ENCODE results near the gene THSD7B. TPM values are rescaled to one million over a fixed set of nuclear protein-coding genes. Genes with fewer than 3 reads are reported as not detected.

Gene THSD7B
- total and polyA plus RNA-seq, 10 of the 15 experiments (the other 5 are each of a cell fraction or from before 2014, with no cell fraction given) = 0.03 to 0.56 (median 0.28) TPM

GRCh38 chr2:137316075-137316474 lies 550.7 kb downstream of the THSD7B start:
- CTCF ChIA-PET = no interaction called here
- H2AFZ ChIP-seq (ENCODE audit: control insufficient read depth, low read depth, low read length) = no peak overlapping the region
- H3K79me2 ChIP-seq (ENCODE audit: control insufficient read depth, insufficient read depth, low read length) = no peaks in the 10 kb centered on the region
- FAIRE-seq = no peak
- no peaks in the 10 kb centered on the region for H3K36me3 ChIP-seq (ENCODE audit: control insufficient read depth in 2 of 2, insufficient read depth in 2 of 2, low read length in 1 of 2)
- peak; percentile 59 for ATAC-seq
- H3K9ac ChIP-seq (ENCODE audit: control insufficient read depth, insufficient read depth, low read length) = no peak overlapping the region
- intact Hi-C loops (cut with micrococcal nuclease; ENCODE audit: unreplicated experiment) = no loop called here
- H3K4me2 ChIP-seq (ENCODE audit: control insufficient read depth, insufficient read depth) = no peak overlapping the region
- RAD21 ChIA-PET (ENCODE audit: unreplicated experiment) = no interaction called here
- no peaks in the 10 kb centered on the region for H3K4me1 ChIP-seq (ENCODE audit: control insufficient read depth, insufficient read depth, low read length)
- no peaks in the 10 kb centered on the region for H3K9me3 ChIP-seq (replicated peaks; ENCODE audit: control insufficient read depth, insufficient read depth, low read length)
- POLR2A ChIA-PET = no interaction called here
- no peak for DNase-seq (ENCODE audit: low read depth, low spot score)
- TF ChIP-seq KAT2A (conservative IDR thresholded peaks at IDR 0.05; ENCODE audit: control insufficient read depth, low read depth, low read length) (no peak), SMARCA5 (IDR thresholded peaks at IDR 0.05) (no peak), STAT3 (IDR thresholded peaks at IDR 0.05; ENCODE audit: low read depth, low read length) (no peak), MYB (IDR thresholded peaks at IDR 0.05; ENCODE audit: borderline replicate concordance, low read depth, low read length) (no peak), E2F8 (IDR thresholded peaks at IDR 0.05; ENCODE audit: low read depth, partially characterized antibody) (no peak), CHD1 (IDR thresholded peaks at IDR 0.05; ENCODE audit: low read depth, low read length) (no peak), TCF3 (IDR thresholded peaks at IDR 0.05; ENCODE audit: borderline replicate concordance, insufficient read depth, low read depth, low read length) (no peak)
- TF ChIP-seq, protein P1, sequence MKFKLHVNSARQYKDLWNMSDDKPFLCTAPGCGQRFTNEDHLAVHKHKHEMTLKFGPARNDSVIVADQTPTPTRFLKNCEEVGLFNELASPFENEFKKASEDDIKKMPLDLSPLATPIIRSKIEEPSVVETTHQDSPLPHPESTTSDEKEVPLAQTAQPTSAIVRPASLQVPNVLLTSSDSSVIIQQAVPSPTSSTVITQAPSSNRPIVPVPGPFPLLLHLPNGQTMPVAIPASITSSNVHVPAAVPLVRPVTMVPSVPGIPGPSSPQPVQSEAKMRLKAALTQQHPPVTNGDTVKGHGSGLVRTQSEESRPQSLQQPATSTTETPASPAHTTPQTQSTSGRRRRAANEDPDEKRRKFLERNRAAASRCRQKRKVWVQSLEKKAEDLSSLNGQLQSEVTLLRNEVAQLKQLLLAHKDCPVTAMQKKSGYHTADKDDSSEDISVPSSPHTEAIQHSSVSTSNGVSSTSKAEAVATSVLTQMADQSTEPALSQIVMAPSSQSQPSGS (IDR thresholded peaks at IDR 0.05; ENCODE audit: low read length) = no peak
- no peak overlapping the region for H3K27ac ChIP-seq (ENCODE audit: control insufficient read depth, insufficient read depth)
- in situ Hi-C loops (cut with MboI) = no loop called here
- SMC1A ChIA-PET (ENCODE audit: uncharacterized antibody, unreplicated experiment) = no interaction called here
- WGBS (ENCODE audit: insufficient coverage, insufficient replicate concordance, low lambda C conversion rate, missing lambda C conversion rate) = 46% methylated on average over 4 of the region's 4 CpGs
- no peaks in the 10 kb centered on the region for H4K20me1 ChIP-seq (ENCODE audit: control insufficient read depth, insufficient read depth)
- no TSS peak for BruUV-seq (replicated peaks)
- H3K4me3 ChIP-seq = no peak overlapping the region
- H3K27me3 ChIP-seq (replicated peaks in 1 of 2; ENCODE audit: control insufficient read depth in 2 of 2, insufficient read depth in 2 of 2, low read length in 1 of 2) = no peaks in the 10 kb centered on the region
